NCI-H2227 treated with DMSO at 0.1 percent for 48 hours (cell line): ENCODE results near the gene RALGPS2.

Experiments used
- DNase-seq: peaks from one replicate; lab custom pipeline; 2025; lab: John Stamatoyannopoulos, UW

The RALGPS2 gene

GRCh38 chr1:178867670-178868069 is 142.6 kb downstream of the RALGPS2 start:
- peak; percentile 18 for DNase-seq

DNA sequence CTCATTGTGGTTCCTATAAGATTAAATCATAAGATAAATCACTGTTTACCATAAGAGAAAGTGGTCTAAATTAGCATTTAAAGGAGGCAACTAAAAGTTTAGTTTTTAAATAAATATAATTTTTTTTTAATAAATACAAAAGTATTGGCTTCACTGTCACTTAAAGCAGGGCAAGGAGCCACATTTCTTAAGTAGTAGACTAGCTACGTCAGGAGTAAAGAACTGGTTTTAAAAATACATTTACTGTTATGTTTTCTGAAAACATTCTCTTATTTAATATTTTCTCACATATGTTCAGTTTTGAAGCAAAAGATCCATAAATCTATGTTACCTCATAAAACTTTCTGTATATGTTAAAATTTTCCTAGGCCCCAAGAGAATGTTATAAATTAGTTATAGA is 143.7 kb downstream of the RALGPS2 start:
- no peak for DNase-seq

DNA sequence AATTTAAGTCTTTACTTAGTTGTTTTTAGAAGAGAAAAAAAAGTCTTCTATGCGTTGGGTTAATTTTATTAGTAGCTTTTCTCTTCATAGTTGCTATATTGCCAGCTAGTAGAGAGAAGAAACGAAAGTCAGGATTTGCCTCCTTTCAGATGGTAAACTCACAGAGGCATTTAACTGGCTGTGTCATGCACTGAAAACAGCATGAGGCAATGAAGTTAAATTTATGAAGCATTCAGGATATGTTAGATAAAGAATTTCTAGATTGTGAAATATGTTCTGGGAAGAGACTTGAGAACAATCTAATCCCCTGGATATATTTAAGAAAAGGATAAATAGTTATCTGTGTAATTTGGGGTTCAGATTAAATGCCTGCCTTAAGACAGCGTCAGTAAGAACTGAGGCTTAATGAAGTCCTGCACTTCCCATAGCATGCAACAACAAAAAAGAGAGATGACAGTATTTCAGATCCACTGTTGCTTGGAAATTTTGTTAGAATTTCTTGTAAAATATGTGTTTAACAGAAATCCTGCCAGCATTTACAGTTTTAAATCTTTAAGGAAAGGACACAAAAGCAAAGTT is 144.2 kb downstream of the RALGPS2 start:
- DNase-seq = no peak

DNA sequence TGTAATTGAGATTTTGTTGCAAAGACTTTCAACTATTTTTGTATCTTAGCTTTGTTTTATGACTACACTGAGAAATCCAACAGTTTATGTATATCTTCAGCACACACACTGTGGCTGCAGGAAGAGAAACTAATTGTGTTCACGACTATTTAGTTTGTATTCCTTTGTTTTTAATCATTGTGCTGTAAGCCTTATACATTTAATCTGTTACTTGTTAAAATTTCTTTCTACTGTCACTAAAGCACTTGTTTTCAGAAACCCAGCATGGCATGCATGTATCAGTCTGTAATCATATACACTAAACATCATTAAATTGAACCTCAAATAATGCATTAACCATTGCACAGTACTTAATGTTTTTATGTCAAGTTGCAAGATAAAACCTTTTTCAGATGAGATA is 145.2 kb downstream of the RALGPS2 start:
- DNase-seq = no peak

DNA sequence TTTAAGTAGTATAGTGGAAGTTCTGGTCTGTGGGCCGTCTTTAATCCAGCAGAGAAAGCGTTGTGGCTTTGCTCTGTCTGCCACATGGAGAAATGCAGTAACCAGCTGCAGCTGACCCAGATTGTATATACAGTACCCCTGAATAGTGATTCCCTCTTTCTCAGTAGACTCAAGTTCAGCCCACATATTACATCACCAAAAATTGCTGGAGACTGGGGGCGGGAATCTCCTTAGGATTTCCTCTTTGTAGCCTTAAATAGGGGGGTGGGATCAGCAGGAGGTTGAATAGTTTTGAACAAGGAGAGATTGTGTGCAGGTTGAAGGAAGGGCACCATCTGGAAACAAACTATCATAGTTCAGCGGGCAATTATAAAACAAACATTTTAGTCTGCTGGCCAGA is 145.9 kb downstream of the RALGPS2 start, which contains the start of gene ANGPTL1:
TSS of gene ANGPTL1 (minus strand) at position 134 of the 400 bp plus-strand sequence. CDS start 5,301 bp downstream, outside the sequence.
- peak; percentile 76 for DNase-seq

- DNase-seq = no peak
These were observed 146.7 kb downstream of the RALGPS2 start for GRCh38 chr1:178871551-178872320.

DNA sequence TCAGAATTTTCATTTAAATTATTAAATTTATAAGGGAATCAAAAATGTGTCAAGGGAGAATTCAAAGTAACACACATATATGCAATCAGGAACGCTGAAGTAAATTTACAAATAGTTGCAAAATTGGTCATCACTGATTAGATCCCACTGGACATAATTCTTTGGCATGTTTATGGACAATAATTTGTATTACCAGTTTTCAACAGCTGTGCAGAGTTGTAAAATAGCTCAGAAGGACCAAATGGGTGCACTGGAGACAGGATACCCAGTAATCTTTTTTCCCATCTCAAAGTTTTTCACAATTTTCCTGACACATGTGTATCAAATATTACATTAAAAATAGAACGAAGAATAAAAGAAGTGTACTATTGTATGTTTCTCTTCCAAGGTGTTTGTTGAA is 149.9 kb downstream of the RALGPS2 start:
- DNase-seq = no peak

DNA sequence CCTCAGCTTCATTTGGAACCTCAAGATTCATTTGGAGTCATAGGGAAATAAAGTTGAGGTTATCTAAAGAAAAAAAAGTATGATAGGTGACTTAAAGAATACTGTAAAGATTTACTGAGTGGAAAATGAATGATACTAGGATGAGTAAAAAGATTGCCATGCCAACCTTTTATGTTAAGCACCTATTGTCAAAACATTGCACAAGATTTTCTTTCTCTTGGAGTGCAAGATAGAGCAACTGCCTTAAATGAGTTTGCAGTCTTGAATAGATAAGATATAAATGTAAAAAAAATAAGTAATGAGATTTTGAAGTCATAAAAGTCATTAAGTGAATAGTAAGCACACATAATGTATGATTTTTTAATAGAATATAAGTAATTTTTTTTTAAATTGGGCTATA is 150.9 kb downstream of the RALGPS2 start:
- DNase-seq = no peak

DNA sequence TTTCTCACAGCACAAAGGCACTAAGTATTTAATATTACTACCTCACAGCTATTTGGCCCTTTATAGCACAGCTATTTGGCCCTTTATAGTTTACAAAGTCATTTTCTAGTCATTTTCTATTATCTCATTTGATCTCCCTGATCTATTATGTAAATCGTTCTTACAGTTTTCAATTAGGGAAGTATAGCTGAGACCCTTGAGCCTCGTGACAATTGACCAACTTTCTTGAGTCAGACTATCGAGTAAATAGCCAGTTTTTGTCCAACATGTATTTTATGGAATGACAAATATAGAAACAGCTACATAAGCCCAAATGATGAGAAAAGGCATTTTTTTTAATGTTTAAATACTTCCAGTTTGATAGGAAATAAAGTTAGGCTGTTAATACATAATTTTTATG is 152.9 kb downstream of the RALGPS2 start:
- DNase-seq = no peak

GRCh38 chr1:178881950-178882349 is 156.9 kb downstream of the RALGPS2 start:
- DNase-seq = no peak

GRCh38 chr1:178885869-178886268 is 160.8 kb downstream of the RALGPS2 start:
- DNase-seq = no peak

DNA sequence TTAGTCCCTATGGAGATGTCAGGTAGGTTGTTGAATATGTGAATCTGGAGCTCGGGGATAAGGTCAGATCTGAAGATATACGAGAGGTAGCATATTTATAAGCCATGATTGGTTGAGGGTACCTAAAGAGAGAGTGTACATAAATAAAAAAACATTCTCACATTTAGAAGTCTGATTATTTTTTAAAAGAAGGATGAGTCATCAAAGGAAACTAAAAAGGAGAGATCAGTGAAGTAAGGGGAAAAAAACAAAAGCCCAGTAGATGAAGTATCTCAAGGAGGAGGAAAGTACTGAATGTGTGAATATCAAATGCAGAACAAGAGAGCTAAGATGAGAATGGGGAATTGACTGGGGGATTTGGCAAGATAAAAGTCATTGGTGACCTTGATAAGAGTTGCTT is 161.5 kb downstream of the RALGPS2 start:
- no peak for DNase-seq

DNA sequence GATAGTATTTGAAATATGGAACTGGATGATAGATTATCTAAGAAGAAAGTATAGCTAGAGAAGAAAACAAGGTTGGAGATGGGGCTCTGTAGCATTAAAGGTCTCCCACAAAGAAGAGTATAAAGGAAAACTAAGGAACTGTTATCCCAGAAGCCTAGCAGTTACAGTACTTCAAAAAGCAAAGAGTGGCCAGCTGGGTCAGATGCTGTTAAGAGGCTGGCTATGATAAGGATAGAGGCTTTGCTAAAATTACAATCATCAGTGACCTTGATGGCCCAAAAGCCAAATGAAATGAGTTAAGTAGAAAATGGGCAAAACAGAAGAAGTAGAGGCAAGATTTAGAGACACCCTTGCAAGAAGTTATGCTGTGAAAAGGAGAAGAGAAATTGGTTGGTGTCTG is 170.9 kb downstream of the RALGPS2 start:
- no peak for DNase-seq

GRCh38 chr1:178898401-178898800 is 173.4 kb downstream of the RALGPS2 start:
- no peak for DNase-seq

GRCh38 chr1:178899402-178899801 is 174.4 kb downstream of the RALGPS2 start:
- DNase-seq = no peak

DNA sequence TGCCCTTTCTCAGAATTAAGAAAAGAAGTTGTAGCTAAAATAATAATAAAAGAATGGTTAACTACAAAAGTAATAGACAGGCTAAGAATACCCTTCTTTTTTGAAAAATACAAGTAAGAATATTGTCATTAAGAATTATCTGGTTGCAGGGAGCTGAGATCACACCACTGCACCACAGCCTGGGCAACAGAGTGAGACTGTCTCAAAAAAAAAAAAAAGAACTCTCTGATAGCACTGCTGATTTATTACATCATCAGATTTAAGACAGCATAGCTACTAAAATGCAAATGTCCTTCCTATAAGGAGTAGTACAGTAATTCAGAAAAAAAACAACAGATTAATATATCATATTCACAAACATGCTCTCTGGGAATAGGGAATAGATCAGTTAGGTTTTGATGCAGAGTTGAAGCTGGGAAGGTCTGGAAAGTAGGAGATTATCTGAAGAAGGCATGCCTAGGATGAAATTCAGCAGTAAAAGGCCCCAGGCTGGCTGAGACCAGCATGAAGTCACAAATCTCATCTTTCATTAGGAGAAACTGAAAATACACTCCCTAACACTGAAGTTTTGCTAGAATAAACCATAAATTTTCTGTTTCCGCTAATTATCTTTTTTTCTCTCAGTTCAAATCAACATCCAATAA is 176.6 kb downstream of the RALGPS2 start:
- no peak for DNase-seq

GRCh38 chr1:178908358-178908757 is 183.3 kb downstream of the RALGPS2 start:
- DNase-seq = no peak

GRCh38 chr1:178910023-178910422 is 185.0 kb downstream of the RALGPS2 start:
- DNase-seq = no peak

DNA sequence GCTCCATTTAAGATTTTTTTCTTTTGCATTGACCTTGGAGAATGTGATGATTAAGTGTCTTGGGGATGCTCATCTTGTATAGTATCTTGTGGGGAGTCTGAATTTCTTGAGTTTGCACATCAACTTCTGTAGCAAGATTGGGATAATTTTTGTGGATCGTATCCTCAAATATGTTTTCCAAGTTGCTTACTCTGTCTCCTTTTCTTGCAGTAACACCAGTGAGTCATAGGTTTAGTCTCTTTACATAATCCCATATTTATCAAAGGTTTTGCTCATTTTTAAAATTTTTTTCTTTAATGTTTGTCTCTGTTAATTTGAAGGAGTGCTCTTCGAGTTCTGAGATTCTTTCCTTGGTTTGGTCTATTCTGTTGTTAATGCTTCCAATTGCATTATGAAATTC is 187.6 kb downstream of the RALGPS2 start:
- DNase-seq = no peak

DNA sequence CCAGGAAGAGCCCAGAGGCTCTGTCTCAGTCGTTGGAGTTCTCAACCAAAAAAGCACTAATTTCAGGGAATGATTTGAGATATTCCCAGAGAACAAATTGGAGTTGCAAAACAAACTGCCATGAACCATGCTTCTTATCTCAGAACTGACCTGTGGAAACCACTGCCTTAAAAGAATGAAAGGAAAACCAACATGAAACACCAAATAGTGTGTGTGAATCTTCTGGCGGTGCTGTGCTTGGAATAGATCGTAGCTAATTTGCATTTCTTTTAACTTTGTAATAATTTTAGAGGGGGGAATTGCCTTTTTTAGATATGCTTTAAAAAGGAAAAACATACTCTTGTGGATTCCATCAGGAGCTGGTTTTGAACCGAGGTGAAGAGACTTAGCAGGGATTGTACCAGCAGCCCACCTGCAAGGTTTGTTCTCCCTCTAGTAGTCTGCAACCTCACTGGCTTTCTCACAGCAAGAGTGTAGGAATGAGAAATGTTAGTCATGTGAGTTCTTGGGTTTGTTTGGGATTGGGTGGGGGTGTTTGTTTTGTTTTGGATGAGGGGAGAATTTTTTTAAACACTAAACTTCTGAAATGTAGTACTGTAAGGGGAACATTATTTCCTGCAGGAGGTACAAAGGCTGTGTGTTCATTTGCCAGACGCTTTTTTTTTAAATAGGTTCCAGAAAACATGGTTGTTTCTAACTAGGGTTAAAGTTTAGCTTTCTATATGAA is 191.6 kb downstream of the RALGPS2 start:
- no peak for DNase-seq

DNA sequence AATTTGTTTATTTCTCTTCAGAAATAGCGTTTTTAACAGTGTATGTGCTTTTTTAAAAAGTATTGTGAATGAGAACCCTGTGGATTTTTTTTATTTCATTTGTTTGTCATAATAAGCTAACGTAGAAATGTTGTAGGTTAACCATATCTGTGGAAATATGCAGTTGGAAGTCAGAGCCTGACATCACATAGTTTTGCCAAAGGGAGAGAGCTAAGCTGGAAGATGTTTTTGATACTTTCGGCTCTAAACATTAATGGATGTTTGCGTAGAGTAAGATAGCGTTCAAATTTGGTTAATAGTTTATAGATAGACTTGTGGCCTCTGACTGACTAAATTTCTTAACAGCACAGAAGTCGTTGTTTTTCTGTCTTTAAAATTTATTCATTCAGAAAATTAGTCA is 193.3 kb downstream of the RALGPS2 start:
- DNase-seq = no peak

- DNase-seq = no peak
These were observed 193.9 kb downstream of the RALGPS2 start for GRCh38 chr1:178918955-178919354.

GRCh38 chr1:178919581-178919980 is 194.5 kb downstream of the RALGPS2 start:
- no peak for DNase-seq
